ENCODE measurements around the gene SOCS6.

DNA sequence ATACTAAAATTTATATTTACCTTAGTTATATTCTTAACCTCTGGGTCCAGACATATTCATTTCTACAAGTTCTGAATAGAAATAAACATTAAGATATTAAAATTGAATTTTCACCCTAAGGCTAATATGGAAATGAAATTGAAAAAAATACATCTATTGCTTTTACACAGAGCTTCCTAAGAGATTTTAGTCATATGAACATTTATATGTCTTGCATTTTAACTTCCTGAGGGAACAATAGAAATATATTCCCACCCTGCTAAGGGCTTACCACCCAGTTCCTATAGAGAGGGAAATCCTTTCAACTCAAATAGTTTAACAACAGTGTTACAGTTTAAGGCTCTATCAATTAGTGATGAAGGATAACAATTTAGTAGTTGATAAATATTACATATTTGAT lies 60.5 kb downstream of the SOCS6 start:
- TF ChIP-seq CREB1 (IDR thresholded peaks at IDR 0.05; ENCODE audit: low read depth) = no peak
- TF ChIP-seq YY1 (IDR thresholded peaks at IDR 0.05; ENCODE audit: low read depth) = no peak
- TF ChIP-seq, protein P1, sequence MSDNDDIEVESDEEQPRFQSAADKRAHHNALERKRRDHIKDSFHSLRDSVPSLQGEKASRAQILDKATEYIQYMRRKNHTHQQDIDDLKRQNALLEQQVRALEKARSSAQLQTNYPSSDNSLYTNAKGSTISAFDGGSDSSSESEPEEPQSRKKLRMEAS (IDR thresholded peaks at IDR 0.05) = no peak
- TF ChIP-seq, protein P2, sequence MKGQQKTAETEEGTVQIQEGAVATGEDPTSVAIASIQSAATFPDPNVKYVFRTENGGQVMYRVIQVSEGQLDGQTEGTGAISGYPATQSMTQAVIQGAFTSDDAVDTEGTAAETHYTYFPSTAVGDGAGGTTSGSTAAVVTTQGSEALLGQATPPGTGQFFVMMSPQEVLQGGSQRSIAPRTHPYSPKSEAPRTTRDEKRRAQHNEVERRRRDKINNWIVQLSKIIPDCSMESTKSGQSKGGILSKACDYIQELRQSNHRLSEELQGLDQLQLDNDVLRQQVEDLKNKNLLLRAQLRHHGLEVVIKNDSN (IDR thresholded peaks at IDR 0.05) = no peak
- TF ChIP-seq TAF1 (IDR thresholded peaks at IDR 0.05; ENCODE audit: low read depth) = no peak
- no peak for TF ChIP-seq TCF12 (IDR thresholded peaks at IDR 0.05; ENCODE audit: low read depth)
- TF ChIP-seq RAD21 (IDR thresholded peaks at IDR 0.05; ENCODE audit: low read depth) = no peak
- TF ChIP-seq NFIC (IDR thresholded peaks at IDR 0.05) = no peak
- TF ChIP-seq, protein P3, sequence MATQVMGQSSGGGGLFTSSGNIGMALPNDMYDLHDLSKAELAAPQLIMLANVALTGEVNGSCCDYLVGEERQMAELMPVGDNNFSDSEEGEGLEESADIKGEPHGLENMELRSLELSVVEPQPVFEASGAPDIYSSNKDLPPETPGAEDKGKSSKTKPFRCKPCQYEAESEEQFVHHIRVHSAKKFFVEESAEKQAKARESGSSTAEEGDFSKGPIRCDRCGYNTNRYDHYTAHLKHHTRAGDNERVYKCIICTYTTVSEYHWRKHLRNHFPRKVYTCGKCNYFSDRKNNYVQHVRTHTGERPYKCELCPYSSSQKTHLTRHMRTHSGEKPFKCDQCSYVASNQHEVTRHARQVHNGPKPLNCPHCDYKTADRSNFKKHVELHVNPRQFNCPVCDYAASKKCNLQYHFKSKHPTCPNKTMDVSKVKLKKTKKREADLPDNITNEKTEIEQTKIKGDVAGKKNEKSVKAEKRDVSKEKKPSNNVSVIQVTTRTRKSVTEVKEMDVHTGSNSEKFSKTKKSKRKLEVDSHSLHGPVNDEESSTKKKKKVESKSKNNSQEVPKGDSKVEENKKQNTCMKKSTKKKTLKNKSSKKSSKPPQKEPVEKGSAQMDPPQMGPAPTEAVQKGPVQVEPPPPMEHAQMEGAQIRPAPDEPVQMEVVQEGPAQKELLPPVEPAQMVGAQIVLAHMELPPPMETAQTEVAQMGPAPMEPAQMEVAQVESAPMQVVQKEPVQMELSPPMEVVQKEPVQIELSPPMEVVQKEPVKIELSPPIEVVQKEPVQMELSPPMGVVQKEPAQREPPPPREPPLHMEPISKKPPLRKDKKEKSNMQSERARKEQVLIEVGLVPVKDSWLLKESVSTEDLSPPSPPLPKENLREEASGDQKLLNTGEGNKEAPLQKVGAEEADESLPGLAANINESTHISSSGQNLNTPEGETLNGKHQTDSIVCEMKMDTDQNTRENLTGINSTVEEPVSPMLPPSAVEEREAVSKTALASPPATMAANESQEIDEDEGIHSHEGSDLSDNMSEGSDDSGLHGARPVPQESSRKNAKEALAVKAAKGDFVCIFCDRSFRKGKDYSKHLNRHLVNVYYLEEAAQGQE (IDR thresholded peaks at IDR 0.05; ENCODE audit: low read depth) = no peak
- no peak for TF ChIP-seq EP300 (IDR thresholded peaks at IDR 0.05; ENCODE audit: borderline replicate concordance)
- no peak for TF ChIP-seq TEAD4 (IDR thresholded peaks at IDR 0.05)
- no peak for TF ChIP-seq FOXM1 (IDR thresholded peaks at IDR 0.05; ENCODE audit: borderline replicate concordance, low read depth)

All from Ishikawa (cell line).